Stomach (tissue), 4 donors: ENCODE results near the gene NUP42.

Experiments
- POLR2A ChIP-seq, 4 donors: fragments of 450-650 bp; IDR thresholded peaks; one replicate each; pipeline ENCODE4 v1.6.1; 2016; ENCODE audit warnings: antibody characterized with exemption in 4 of 4, control low read depth in 2 of 4, mild to moderate bottlenecking in 1 of 4, moderate library complexity in 1 of 4
- TF ChIP-seq, protein P1 (sequence below), 7 experiments: fragments of 450-650 bp in 4 of 7; fragments of 200-600 bp in 3 of 7; sonication (generic) in 3 of 7; IDR thresholded peaks; one replicate each; pipeline ENCODE4 v1.5.1; 2016 to 2019; ENCODE audit warnings: antibody characterized with exemption in 7 of 7, control low read depth in 2 of 7, mild to moderate bottlenecking in 1 of 7

DNA sequence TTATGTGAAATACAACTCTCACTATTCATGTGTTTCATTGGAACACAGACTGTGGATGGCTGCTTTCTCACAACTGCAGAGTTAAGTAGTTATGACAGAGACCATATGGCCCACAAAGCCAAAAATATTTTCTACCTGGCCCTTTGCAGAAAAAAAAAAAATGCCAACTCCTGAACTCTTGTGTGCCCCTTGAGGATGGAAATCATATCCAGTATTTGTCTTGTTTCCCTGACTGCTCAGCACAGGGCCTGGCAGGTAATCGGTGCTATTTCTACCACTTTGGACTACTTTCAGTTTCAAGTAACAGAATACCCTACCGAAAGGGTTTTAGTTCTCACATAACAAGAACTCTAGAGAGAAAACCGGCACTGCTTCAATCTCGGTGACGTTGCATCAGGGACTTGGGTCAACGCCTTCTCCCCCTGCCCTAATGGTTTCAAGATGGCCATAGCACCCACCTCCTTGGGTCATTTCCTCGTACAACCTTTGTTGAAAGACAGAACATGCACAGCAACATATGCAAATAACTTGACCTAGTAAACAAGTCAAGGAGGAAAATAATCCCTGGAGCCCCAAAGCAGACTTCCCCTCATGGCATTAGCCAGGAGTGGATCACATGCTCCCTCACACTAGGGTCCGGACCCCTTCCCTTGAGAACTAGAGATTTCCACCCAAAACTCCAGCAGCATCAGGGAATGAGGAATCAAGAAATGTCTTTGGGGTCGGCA is 52.9 kb downstream of the NUP42 start:
- TF ChIP-seq, protein P1, sequence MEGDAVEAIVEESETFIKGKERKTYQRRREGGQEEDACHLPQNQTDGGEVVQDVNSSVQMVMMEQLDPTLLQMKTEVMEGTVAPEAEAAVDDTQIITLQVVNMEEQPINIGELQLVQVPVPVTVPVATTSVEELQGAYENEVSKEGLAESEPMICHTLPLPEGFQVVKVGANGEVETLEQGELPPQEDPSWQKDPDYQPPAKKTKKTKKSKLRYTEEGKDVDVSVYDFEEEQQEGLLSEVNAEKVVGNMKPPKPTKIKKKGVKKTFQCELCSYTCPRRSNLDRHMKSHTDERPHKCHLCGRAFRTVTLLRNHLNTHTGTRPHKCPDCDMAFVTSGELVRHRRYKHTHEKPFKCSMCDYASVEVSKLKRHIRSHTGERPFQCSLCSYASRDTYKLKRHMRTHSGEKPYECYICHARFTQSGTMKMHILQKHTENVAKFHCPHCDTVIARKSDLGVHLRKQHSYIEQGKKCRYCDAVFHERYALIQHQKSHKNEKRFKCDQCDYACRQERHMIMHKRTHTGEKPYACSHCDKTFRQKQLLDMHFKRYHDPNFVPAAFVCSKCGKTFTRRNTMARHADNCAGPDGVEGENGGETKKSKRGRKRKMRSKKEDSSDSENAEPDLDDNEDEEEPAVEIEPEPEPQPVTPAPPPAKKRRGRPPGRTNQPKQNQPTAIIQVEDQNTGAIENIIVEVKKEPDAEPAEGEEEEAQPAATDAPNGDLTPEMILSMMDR (IDR thresholded peaks at IDR 0.05), result no peak
- TF ChIP-seq POLR2A (IDR thresholded peaks at IDR 0.05), result no peak
